ENCODE data around the gene OTOP3. TPM values are rescaled to one million over a fixed set of nuclear protein-coding genes. Genes with fewer than 3 reads are reported as not detected.

The OTOP3 gene, protein sequence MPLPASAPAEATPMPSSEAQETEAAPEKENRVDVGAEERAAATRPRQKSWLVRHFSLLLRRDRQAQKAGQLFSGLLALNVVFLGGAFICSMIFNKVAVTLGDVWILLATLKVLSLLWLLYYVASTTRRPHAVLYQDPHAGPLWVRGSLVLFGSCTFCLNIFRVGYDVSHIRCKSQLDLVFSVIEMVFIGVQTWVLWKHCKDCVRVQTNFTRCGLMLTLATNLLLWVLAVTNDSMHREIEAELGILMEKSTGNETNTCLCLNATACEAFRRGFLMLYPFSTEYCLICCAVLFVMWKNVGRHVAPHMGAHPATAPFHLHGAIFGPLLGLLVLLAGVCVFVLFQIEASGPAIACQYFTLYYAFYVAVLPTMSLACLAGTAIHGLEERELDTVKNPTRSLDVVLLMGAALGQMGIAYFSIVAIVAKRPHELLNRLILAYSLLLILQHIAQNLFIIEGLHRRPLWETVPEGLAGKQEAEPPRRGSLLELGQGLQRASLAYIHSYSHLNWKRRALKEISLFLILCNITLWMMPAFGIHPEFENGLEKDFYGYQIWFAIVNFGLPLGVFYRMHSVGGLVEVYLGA
- not detected in 2 replicates for total RNA-seq (2014; rRNA removed; shearing (Covaris generic))
- polyA plus RNA-seq (2016; fragmentation: Nextera tagmentation; extraction: Ambion mirVana) = not detected in 2 replicates
- long read RNA-seq = 0 reads

GRCh38 chr17:74935585-74936469 is at the start of gene OTOP3:
Gene OTOP3, plus strand, starts transcription at chr17:74935898. Its CDS starts 24 bp downstream, at chr17:74935922.
- peak within 1 kb of the TSS; percentile 58 for H3K4me3 ChIP-seq
- H2AFZ ChIP-seq = peak within 1 kb of the TSS; percentile 94
- no peaks in the 10 kb centered on the region for H3K9me2 ChIP-seq (ENCODE audit: insufficient read depth)
- H3K36me3 Mint-ChIP-seq (ENCODE audit: low read depth) = no peaks in the 10 kb centered on the region
- H3K9me3 Mint-ChIP-seq = no peaks in the 10 kb centered on the region
- no peaks in the 10 kb centered on the region for H3F3A ChIP-seq (replicated peaks; ENCODE audit: low read depth)
- H3K4me3 Mint-ChIP-seq = peak within 1 kb of the TSS; percentile 64
- no peaks in the 10 kb centered on the region for H3K79me2 ChIP-seq (replicated peaks; ENCODE audit: insufficient read depth)
- ATAC-seq (peak; percentile 69), DNase-seq (ENCODE audit: low spot score) (peak; percentile 65)
- TF ChIP-seq ZNF331 (CRISPR knock-in tag; IDR thresholded peaks at IDR 0.05; ENCODE audit: low read depth) (no peak), REST (IDR thresholded peaks at IDR 0.05; ENCODE audit: unreplicated experiment) (peak; percentile 37), EZH2 (IDR thresholded peaks at IDR 0.05; ENCODE audit: low read depth, unreplicated experiment) (peak; percentile 68)
- peak within 1 kb of the TSS; percentile 81 for H3K4me2 ChIP-seq
- H3K4me1 ChIP-seq (ENCODE audit: insufficient read depth) = no peaks in the 10 kb centered on the region
- H4K20me1 ChIP-seq (replicated peaks; ENCODE audit: insufficient read depth) = no peaks in the 10 kb centered on the region
- H3K27ac Mint-ChIP-seq = no peak within 1 kb of the TSS
- peaks cover 60% of the 10 kb centered on the region for H3K27me3 Mint-ChIP-seq (ENCODE audit: insufficient read depth, low read depth, poor library complexity)
- no peaks in the 10 kb centered on the region for H3K36me3 ChIP-seq (ENCODE audit: insufficient read depth)
- no peak within 1 kb of the TSS for H3K27ac ChIP-seq (ENCODE audit: low read depth)
- peaks cover 77% of the 10 kb centered on the region for H3K27me3 ChIP-seq (ENCODE audit: insufficient read depth)
- peaks cover 9% of the 10 kb centered on the region; the same call in 2 of the 3 replicates for H3K4me1 Mint-ChIP-seq

- DNase-seq (ENCODE audit: low spot score) (no peak), ATAC-seq (no peak; the same call in 2 of the 3 replicates)
- Histone ChIP-seq H3K4me3 (no peak overlapping the region), H3K4me2 (no peak overlapping the region), H3K27ac (ENCODE audit: low read depth) (no peak overlapping the region), H4K20me1 (replicated peaks; ENCODE audit: insufficient read depth) (no peaks in the 10 kb centered on the region), H2AFZ (no peak overlapping the region), H3K79me2 (replicated peaks; ENCODE audit: insufficient read depth) (no peaks in the 10 kb centered on the region), H3F3A (replicated peaks; ENCODE audit: low read depth) (no peaks in the 10 kb centered on the region), H3K27me3 (ENCODE audit: insufficient read depth) (peaks cover 25% of the 10 kb centered on the region), H3K4me1 (ENCODE audit: insufficient read depth) (peaks cover 3% of the 10 kb centered on the region; the same call in 1 of the 2 replicates), H3K9me2 (ENCODE audit: insufficient read depth) (no peaks in the 10 kb centered on the region), H3K36me3 (ENCODE audit: insufficient read depth) (no peaks in the 10 kb centered on the region)
- no peaks in the 10 kb centered on the region for H3K9me3 Mint-ChIP-seq
- no peak overlapping the region for H3K4me3 Mint-ChIP-seq
- peaks cover 9% of the 10 kb centered on the region; the same call in 2 of the 3 replicates for H3K4me1 Mint-ChIP-seq
- TF ChIP-seq STAT1 (IDR thresholded peaks at IDR 0.05; ENCODE audit: unreplicated experiment) (no peak), CREB1 (CRISPR knock-in tag; IDR thresholded peaks at IDR 0.05; ENCODE audit: low read depth) (no peak), POLR2AphosphoS5 (IDR thresholded peaks at IDR 0.05; ENCODE audit: low read depth) (no peak), NANOG (IDR thresholded peaks at IDR 0.05; ENCODE audit: borderline replicate concordance) (no peak), EZH2phosphoT487 (IDR thresholded peaks at IDR 0.05; ENCODE audit: unreplicated experiment) (no peak), JUNB (IDR thresholded peaks at IDR 0.05; ENCODE audit: unreplicated experiment) (no peak)
- TF ChIP-seq, protein P1, sequence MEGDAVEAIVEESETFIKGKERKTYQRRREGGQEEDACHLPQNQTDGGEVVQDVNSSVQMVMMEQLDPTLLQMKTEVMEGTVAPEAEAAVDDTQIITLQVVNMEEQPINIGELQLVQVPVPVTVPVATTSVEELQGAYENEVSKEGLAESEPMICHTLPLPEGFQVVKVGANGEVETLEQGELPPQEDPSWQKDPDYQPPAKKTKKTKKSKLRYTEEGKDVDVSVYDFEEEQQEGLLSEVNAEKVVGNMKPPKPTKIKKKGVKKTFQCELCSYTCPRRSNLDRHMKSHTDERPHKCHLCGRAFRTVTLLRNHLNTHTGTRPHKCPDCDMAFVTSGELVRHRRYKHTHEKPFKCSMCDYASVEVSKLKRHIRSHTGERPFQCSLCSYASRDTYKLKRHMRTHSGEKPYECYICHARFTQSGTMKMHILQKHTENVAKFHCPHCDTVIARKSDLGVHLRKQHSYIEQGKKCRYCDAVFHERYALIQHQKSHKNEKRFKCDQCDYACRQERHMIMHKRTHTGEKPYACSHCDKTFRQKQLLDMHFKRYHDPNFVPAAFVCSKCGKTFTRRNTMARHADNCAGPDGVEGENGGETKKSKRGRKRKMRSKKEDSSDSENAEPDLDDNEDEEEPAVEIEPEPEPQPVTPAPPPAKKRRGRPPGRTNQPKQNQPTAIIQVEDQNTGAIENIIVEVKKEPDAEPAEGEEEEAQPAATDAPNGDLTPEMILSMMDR (conservative IDR thresholded peaks at IDR 0.05; ENCODE audit: low read depth in 2 of 2) = no peak
- TF ChIP-seq, protein P2, sequence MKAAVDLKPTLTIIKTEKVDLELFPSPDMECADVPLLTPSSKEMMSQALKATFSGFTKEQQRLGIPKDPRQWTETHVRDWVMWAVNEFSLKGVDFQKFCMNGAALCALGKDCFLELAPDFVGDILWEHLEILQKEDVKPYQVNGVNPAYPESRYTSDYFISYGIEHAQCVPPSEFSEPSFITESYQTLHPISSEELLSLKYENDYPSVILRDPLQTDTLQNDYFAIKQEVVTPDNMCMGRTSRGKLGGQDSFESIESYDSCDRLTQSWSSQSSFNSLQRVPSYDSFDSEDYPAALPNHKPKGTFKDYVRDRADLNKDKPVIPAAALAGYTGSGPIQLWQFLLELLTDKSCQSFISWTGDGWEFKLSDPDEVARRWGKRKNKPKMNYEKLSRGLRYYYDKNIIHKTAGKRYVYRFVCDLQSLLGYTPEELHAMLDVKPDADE (IDR thresholded peaks at IDR 0.05) = no peak
- H3K36me3 Mint-ChIP-seq (ENCODE audit: low read depth) = no peaks in the 10 kb centered on the region
- peaks cover 32% of the 10 kb centered on the region for H3K27me3 Mint-ChIP-seq (ENCODE audit: insufficient read depth, low read depth, poor library complexity)
- H3K27ac Mint-ChIP-seq = no peak overlapping the region
Observed at GRCh38 chr17:74888469-74888868, 47.2 kb upstream of the OTOP3 start.

Measured in GM23338 (cell line).